A673 (cell line): ENCODE data around the gene FAIM.

ENCODE experiments used
- EZH2 ChIP-seq: fragments of 200-600 bp; sonication (generic); IDR thresholded peaks from 2 replicates; pipeline ENCODE4 v1.6.1; 2017; ENCODE audit warnings: borderline replicate concordance, low read depth, mild to moderate bottlenecking, mixed read lengths, antibody characterized with exemption, low read length; ENCODE audit not compliant: poor library complexity, severe bottlenecking
- TF ChIP-seq, protein P1 (sequence below): fragments of 300-800, 200-600 bp; sonication (generic); conservative IDR thresholded peaks from 2 replicates; pipeline ENCODE4 v1.5.1; 2017; ENCODE audit warnings: low read depth, mild to moderate bottlenecking, antibody characterized with exemption, low read length, moderate library complexity, mixed read lengths

DNA sequence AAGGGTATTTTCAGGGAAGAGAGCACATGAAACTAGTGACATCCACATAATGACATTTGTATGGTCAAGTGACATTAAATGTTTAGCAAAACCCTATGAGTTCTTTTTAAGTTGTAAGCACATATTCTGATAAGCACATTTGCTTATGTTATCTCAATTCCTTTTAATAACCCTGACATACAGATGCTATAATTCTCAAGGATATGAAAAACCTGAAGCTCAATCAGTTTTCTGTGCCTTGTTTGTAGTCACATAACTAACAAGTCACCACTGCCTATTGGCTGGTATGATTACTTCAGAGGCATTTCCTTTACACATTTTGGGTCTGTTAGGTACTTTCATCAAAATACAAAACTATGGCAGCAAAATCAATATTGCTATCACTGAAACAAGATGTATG lies 74.1 kb downstream of the FAIM start:
- TF ChIP-seq, protein P1, sequence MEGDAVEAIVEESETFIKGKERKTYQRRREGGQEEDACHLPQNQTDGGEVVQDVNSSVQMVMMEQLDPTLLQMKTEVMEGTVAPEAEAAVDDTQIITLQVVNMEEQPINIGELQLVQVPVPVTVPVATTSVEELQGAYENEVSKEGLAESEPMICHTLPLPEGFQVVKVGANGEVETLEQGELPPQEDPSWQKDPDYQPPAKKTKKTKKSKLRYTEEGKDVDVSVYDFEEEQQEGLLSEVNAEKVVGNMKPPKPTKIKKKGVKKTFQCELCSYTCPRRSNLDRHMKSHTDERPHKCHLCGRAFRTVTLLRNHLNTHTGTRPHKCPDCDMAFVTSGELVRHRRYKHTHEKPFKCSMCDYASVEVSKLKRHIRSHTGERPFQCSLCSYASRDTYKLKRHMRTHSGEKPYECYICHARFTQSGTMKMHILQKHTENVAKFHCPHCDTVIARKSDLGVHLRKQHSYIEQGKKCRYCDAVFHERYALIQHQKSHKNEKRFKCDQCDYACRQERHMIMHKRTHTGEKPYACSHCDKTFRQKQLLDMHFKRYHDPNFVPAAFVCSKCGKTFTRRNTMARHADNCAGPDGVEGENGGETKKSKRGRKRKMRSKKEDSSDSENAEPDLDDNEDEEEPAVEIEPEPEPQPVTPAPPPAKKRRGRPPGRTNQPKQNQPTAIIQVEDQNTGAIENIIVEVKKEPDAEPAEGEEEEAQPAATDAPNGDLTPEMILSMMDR = no peak
- no peak for TF ChIP-seq EZH2
